MM.1S (cell line): ENCODE measurements around the gene TCF25.

ENCODE experiments used
- DNase-seq: peaks from one replicate; pipeline ENCODE4 v3.0.0-alpha.2; 2015
- H2AFZ ChIP-seq: fragments of 300-600 bp; sonication (generic); 2 replicates; pipeline ENCODE4 v1.6.0; 2016; ENCODE audit warnings: antibody characterized with exemption, low read length
- H3F3A ChIP-seq: fragments of 300-600 bp; sonication (generic); 2 replicates; pipeline ENCODE4 v1.6.1; 2016; ENCODE audit warnings: mild to moderate bottlenecking, antibody characterized with exemption, low read length, moderate library complexity, mixed read lengths; ENCODE audit not compliant: insufficient read depth
- H3K27ac ChIP-seq: fragments of 300-600 bp; sonication (generic); 2 replicates; pipeline ENCODE4 v1.5.1; 2016; ENCODE audit warnings: mild to moderate bottlenecking, low read length
- H3K27me3 ChIP-seq: fragments of 300-600 bp; sonication (generic); replicated peaks from 2 replicates; pipeline ENCODE4 v1.6.0; 2016; ENCODE audit warnings: low read length; ENCODE audit not compliant: insufficient read depth
- H3K36me3 ChIP-seq: fragments of 300-600 bp; sonication (generic); replicated peaks from 2 replicates; pipeline ENCODE4 v1.6.1; 2016; ENCODE audit warnings: mild to moderate bottlenecking, low read length, mixed read lengths; ENCODE audit not compliant: insufficient read depth
- H3K4me1 ChIP-seq: fragments of 300-600 bp; sonication (generic); 2 replicates; pipeline ENCODE4 v1.6.1; 2016; ENCODE audit warnings: low read length, mixed read lengths
- H3K4me2 ChIP-seq: fragments of 300-600 bp; sonication (generic); 2 replicates; pipeline ENCODE4 v1.6.0; 2016; ENCODE audit warnings: low read depth, low read length
- H3K4me3 ChIP-seq: fragments of 300-600 bp; sonication (generic); 2 replicates; pipeline ENCODE4 v1.5.1; 2016; ENCODE audit warnings: low read length, mixed read lengths
- H3K79me2 ChIP-seq: fragments of 300-600 bp; sonication (generic); 2 replicates; pipeline ENCODE4 v1.6.1; 2016; ENCODE audit warnings: mixed run types, low read length, mixed read lengths
- H3K9ac ChIP-seq: fragments of 300-600 bp; sonication (generic); 2 replicates; pipeline ENCODE4 v1.6.1; 2016; ENCODE audit warnings: low read length, mixed read lengths
- H3K9me2 ChIP-seq: fragments of 300-600 bp; sonication (generic); replicated peaks from 2 replicates; pipeline ENCODE4 v1.6.1; 2016; ENCODE audit warnings: mild to moderate bottlenecking, low read length, mixed read lengths; ENCODE audit not compliant: insufficient read depth
- H3K9me3 ChIP-seq: fragments of 300-600 bp; sonication (generic); replicated peaks from 2 replicates; pipeline ENCODE4 v1.6.1; 2016; ENCODE audit warnings: mild to moderate bottlenecking, low read length, mixed read lengths; ENCODE audit not compliant: insufficient read depth
- H4K20me1 ChIP-seq: fragments of 300-600 bp; sonication (generic); 2 replicates; pipeline ENCODE4 v1.6.1; 2016; ENCODE audit warnings: mild to moderate bottlenecking, low read length, moderate library complexity, mixed read lengths; ENCODE audit not compliant: insufficient read depth
- CTCF ChIP-seq: fragments of 300-600 bp; sonication (generic); IDR thresholded peaks from 2 replicates; pipeline ENCODE4 v1.5.1; 2016; ENCODE audit warnings: antibody characterized with exemption, low read length, mixed read lengths
- EZH2 ChIP-seq: fragments of 300-600 bp; sonication (generic); optimal IDR thresholded peaks from 2 replicates; pipeline ENCODE3; 2017; ENCODE audit warnings: low read depth, mild to moderate bottlenecking, antibody characterized with exemption, low read length, mixed read lengths
- EZH2phosphoT487 ChIP-seq: fragments of 300-600 bp; sonication (generic); IDR thresholded peaks from 2 replicates; pipeline ENCODE4 v1.6.1; 2018; ENCODE audit warnings: antibody characterized with exemption, low read length

TCF25 gene

GRCh38 chr16:89906140-89907025, 33.0 kb downstream of the TCF25 start:
- no peaks in the 10 kb centered on the region for H4K20me1 ChIP-seq
- no peak overlapping the region for H2AFZ ChIP-seq
- no peaks in the 10 kb centered on the region for H3K9me3 ChIP-seq
- H3F3A ChIP-seq: no peaks in the 10 kb centered on the region
- H3K4me3 ChIP-seq: no peak overlapping the region
- H3K9me2 ChIP-seq: no peaks in the 10 kb centered on the region
- H3K27me3 ChIP-seq: no peaks in the 10 kb centered on the region
- no peak for DNase-seq
- TF ChIP-seq EZH2phosphoT487 (no peak), EZH2 (no peak)
- no peaks in the 10 kb centered on the region for H3K36me3 ChIP-seq
- no peaks in the 10 kb centered on the region for H3K79me2 ChIP-seq
- no peak overlapping the region for H3K27ac ChIP-seq
- no peak overlapping the region for H3K4me2 ChIP-seq
- H3K4me1 ChIP-seq: no peaks in the 10 kb centered on the region
- H3K9ac ChIP-seq: no peak overlapping the region

GRCh38 chr16:89907055-89907814, 33.8 kb downstream of the TCF25 start:
- H2AFZ ChIP-seq: no peak overlapping the region
- no peak overlapping the region for H3K27ac ChIP-seq
- no peaks in the 10 kb centered on the region for H3F3A ChIP-seq
- H3K9me2 ChIP-seq: no peaks in the 10 kb centered on the region
- H3K4me1 ChIP-seq: no peaks in the 10 kb centered on the region
- no peak for TF ChIP-seq EZH2phosphoT487
- TF ChIP-seq EZH2: no peak
- no peak for TF ChIP-seq CTCF
- no peaks in the 10 kb centered on the region for H3K79me2 ChIP-seq
- no peaks in the 10 kb centered on the region for H3K27me3 ChIP-seq
- H3K4me2 ChIP-seq: no peak overlapping the region
- no peak overlapping the region for H3K9ac ChIP-seq
- DNase-seq: no peak
- no peak overlapping the region for H3K4me3 ChIP-seq
- H4K20me1 ChIP-seq: no peaks in the 10 kb centered on the region
- H3K9me3 ChIP-seq: no peaks in the 10 kb centered on the region
- H3K36me3 ChIP-seq: no peaks in the 10 kb centered on the region

GRCh38 chr16:89908236-89908635, 34.8 kb downstream of the TCF25 start:
- Histone ChIP-seq H4K20me1 (no peaks in the 10 kb centered on the region), H3K4me1 (no peaks in the 10 kb centered on the region), H3K9me2 (no peaks in the 10 kb centered on the region), H3K9ac (no peak overlapping the region), H3K79me2 (no peaks in the 10 kb centered on the region), H3K9me3 (no peaks in the 10 kb centered on the region), H2AFZ (no peak overlapping the region), H3K4me3 (no peak overlapping the region), H3K27ac (no peak overlapping the region), H3K36me3 (no peaks in the 10 kb centered on the region), H3K27me3 (no peaks in the 10 kb centered on the region), H3K4me2 (no peak overlapping the region), H3F3A (no peaks in the 10 kb centered on the region)
- DNase-seq: no peak
- TF ChIP-seq CTCF: no peak
- TF ChIP-seq EZH2: no peak
- no peak for TF ChIP-seq EZH2phosphoT487
